NCI-H1417 (cell line): Measurements from ENCODE around the gene PNPLA2.

Experiments
- DNase-seq, 3 experiments: peaks; one replicate each; lab custom pipeline; 2025; lab: John Stamatoyannopoulos, UW

PNPLA2 gene, protein sequence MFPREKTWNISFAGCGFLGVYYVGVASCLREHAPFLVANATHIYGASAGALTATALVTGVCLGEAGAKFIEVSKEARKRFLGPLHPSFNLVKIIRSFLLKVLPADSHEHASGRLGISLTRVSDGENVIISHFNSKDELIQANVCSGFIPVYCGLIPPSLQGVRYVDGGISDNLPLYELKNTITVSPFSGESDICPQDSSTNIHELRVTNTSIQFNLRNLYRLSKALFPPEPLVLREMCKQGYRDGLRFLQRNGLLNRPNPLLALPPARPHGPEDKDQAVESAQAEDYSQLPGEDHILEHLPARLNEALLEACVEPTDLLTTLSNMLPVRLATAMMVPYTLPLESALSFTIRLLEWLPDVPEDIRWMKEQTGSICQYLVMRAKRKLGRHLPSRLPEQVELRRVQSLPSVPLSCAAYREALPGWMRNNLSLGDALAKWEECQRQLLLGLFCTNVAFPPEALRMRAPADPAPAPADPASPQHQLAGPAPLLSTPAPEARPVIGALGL

DNA sequence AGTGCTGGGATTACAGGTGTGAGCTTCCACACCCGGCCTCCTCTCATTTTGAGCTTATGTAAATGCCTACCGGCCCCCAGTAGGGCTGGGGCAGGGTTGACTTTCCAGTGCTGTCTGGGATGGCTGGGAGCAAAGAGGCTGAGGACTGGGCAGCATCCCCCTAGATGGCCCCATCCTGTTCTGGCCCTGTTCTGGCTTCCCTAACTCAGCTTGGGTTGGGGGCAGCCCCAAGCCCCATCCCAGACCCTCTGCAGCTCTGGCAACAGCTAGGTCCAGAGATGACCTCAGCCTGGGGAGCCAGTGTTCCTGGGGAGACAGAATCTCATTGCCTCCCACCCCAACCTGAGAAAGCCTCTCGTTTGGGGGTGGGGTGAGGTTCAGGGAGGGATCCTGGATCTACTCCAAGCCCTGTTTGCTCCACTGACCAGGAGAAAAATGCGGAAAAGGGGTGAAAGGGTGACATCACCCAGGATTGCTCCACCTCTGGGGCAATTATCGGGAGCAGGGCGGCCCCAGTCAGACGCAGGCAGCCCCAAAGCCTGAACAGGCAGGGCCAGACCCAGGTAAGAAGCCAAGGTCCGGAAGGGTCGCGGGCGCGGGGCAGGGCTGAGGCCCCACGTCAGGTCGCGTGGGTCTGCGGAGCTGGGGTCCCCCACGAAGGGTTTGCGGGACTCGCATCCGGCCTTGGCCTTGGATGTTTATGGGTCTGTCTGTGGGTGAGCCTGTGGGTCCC is at the start of gene PNPLA2:
TSS of gene PNPLA2 (plus strand) at position 519 of the 733 bp plus-strand sequence. CDS start 805 bp downstream, outside the sequence.
- no peak for DNase-seq

DNA sequence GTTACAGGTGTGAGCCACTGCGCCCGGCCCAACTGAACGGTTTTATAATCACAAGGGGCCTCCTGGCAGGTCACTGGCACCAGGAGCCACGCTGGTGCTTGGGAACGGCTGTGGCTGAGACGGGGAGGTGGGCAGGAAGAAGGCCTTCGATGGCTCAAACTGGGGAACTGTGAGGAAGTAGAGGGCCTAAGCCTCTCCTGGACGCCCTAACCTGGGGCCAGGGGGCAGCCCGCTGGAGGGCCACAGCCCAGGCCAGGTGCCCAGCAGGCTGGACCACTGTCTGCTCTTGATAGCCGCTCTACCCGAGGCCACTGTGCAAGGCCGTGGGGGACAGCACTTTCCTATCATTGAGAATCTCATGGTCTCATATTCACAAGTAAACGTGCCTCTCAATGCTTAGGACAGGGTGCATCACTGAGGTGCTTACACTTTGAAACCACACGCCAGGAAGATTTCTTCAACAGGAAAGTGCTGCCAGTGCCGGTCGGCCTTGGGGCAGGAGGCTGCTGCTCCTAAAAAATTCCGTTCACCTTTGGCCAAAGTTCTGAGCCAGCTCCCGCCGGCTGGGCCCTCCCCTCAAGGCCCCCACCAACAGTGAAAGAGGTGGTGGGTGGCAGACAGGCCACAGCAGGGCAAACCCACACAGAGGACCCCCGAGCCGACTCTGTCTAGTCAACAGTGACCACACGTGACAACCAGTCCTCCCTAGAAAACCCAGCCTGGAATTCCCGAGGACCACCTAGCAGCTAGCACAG is 48.6 kb upstream of the PNPLA2 start:
- no peak for DNase-seq

DNA sequence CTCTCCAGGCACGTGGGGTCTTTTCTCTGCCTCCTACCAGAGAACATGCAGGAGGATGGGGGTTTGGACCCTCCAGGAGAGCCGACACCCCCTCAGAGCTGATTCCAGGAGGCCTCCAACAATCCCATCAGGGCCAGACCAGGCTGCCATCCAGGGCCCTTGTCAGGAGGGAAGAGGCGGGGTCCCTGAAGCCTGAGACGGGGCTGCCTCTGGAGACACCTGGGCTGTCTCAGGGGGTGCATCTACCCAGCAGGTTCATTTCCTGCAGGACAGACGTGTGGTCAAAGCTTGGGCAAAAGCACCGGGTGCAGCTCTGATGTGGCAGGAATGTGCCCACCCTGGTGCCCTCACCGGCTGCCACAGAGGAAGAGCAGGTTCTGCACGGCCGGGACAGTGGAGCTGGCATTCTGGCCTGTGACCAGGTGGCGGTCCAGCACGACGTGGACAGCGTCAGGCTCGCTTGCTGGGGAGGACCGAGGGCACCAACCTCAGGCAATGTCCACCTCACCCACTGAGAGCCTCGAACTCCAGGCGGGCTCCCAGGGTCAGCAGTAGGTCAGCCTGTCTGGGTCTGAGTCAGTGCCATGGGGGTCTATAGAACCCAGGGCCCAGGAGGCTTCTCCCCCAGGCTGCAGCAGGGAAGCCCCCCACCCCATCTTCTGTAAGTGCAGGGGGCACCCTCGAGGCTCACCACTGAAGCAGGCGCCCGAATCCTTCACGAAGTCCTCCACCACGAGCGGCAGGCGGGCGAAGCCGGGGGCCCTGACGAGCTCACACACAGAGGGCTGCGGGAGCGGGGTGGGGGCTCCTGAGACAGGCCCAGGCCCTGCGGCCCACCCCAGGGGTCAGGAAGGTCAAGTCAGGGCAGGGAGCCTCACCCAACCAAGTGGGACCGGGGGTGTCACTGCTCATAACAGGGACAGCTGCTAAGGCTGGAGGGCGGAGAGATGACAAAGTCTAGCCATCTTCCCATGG is 47.8 kb upstream of the PNPLA2 start:
- DNase-seq = no peak

DNA sequence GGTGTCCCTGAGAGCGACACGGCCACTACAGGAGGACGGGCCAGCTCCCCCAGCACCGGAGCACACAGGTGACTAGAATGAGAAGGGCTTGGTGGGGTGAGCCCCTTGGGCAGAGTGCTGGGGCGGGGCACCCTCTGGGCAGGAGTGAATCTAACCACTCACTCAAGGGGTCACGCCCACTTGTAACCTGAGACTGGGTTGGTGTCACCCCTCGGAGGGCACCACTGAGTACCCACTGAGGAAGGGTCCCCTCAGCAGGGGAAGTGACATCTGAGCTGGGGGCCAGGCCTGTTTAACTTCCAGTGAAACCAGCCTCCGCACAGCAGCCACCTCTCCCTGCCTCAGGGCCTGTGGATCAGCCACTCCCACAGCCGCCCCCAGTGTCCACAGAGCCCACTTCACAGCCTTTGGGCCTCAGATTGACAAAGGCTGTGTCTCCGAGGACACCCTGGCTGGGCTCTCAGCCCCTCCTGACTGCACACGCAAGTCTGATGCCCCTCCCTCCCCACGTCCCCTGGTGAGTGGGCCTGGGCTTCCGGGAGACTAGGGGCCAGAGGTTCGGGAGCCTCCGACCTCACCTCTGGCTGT is 47.0 kb upstream of the PNPLA2 start:
- DNase-seq = no peak

DNA sequence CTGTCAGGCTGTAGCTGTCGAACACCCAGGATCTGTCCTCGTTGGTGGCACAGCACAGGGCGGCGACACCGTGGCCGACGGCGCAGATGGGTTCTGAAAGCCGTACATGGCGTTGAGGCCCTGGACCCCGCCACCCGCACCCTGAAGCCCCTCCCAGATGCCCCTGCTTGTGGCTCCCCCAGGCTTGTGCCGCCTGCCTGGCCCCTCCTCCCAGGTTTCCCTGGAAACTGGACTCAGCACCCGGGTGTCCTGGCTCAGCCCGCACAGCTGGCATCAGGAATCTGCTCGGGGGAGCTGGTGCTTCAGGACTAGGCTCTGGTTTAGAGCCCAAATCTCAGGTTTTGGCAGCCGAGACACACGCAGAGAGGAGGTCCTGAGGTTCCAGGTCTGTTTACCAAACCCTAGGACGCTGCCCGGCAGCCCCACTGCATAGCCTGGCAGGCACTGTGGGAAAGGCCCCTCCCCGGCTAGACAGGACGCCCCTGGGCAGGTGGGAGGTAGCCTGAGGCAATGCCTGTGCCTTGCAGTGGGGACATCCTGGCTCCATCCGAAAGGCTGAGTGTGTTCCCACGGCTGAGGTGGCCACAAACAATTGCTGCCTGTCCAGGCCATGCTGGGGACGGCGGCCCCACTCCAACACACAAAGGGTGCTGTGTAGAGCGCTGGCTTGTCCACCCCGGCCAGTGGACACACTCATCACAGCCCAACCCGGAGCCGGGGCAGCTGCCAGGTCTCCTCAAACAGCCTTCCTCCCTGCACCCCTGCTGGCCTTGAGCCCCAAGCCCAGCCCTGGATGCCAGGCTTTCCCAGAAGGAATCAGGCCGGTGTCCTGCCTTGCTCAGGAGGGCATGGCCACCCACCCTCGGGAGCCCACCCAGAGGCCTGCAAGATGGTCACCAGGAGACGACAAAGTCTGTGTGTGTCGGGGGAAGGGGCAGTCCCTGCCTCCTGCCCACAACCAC is 46.0 kb upstream of the PNPLA2 start:
- no peak for DNase-seq

DNA sequence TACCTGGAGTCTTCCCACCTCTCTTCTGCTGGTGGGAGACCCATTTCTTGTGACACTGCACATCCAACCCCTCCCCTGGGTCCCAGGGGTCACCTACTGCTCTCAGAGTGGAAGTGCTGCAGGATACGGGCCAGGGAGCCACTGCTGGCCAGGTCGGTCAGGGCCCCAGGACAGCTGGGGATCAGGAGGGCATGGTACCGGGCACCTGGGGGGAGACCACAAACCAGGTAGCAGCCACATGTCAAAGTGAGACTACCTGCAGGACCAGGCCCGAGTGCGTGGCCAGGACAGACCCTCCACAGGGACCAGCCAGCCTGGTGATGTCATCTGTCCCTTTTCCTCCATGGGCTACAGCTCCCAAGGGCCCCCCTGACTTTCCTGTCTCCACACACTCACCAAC is 45.3 kb upstream of the PNPLA2 start:
- DNase-seq = no peak

DNA sequence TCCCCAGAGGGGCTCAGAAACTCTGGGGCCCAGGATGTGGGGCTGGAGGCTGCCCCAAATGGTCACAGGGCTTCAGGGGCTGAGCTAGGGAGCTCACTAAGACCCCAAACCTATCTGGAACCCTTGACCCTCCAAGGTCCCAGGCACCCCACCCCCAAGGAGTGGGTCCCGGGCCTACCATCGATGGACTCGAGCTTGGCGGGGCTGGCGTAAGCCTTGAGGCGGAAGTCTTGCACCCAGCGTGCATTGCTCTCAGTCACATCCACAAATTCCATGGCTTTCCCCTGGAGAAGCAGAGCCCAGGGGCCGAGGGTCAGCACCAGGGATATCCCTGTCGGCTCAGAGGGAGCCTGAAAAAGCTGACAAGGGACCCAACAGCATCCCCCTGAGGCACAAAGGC is 44.9 kb upstream of the PNPLA2 start:
- no peak for DNase-seq

DNA sequence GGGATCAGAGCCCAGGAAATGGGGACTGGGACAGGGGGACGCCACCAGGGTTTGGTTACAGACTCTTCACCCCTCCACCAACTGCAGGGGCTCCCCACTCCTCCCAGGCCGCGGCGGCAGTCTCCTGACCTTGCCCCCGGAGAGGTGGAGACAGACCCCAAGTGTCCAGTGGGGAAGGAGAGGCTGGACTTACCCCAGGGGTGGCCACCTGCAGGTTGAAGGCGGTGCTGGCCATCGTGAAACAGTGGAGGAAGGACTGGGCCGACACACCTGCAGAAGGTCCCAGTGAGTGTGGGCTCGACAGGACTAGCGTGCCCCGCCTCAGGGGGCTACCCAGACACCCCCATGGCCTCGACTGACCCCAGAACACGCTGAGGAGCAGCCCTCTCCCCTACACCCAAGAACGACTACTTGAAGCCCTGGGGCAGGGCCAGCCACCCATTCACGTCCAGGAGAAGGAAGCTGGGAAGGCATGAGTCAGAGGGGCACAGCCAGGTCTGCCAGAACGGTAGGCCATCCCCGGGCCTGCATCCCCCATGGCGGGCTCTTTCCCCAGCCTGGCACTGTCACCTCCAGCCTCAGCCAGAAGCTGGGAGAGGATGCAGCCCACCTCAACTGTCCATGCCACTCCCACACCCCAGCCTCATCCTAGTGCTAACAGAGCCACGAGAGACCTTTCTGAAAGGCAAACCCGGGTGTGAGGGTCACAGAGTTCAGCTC is 43.7 kb upstream of the PNPLA2 start:
- no peak for DNase-seq

DNA sequence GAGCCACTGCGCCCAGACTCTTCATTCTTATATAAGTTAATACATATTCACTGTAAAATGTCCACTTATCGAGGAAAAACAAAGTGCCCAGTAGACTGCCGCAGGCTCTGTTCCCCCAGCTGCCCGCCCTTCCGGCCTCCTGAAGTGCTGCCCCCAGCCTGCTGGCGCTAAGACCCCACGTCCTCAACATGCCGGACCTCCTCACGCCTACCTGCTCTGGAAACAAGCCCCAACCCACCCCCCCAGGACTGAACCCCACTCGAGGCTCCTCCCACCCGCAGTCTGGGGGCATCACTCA is 42.5 kb upstream of the PNPLA2 start:
- no peak for DNase-seq

DNA sequence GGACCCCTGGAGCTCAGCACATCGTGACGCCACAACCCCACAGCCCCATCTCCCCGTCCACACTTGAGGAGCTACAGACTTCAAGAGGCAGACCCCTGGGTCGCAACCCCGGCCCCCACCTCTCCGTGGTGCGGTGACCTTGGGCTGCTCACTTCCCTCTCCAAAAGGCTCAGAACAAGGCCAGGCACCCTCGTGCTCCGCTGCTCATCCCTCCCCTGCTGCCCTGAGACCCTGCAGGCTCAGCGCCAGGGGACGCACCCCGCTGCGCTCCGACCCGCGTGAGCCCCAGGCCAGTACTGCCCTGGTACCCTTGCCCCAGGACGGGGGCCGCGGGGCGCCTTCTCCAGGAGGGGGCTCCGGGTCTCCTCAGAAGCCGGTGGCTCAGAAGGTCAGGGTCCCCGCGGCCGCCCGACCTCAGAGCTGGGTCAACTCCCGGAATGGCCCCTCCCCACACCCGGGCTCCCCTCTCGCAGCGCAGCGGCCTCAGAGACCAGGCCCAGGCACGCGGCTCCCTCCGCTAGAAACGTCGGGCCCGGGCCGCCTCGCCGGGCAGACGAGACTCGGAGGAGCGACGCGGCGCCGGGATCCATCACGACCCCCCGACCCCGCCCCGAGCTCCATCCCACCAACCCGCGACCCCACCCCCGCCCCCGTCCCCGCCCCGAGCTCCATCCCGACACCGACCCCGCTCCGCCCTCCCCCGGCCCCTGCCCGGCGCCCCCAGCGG is 42.0 kb upstream of the PNPLA2 start:
- DNase-seq = peak in 1 of 3 experiments; percentile 63

DNA sequence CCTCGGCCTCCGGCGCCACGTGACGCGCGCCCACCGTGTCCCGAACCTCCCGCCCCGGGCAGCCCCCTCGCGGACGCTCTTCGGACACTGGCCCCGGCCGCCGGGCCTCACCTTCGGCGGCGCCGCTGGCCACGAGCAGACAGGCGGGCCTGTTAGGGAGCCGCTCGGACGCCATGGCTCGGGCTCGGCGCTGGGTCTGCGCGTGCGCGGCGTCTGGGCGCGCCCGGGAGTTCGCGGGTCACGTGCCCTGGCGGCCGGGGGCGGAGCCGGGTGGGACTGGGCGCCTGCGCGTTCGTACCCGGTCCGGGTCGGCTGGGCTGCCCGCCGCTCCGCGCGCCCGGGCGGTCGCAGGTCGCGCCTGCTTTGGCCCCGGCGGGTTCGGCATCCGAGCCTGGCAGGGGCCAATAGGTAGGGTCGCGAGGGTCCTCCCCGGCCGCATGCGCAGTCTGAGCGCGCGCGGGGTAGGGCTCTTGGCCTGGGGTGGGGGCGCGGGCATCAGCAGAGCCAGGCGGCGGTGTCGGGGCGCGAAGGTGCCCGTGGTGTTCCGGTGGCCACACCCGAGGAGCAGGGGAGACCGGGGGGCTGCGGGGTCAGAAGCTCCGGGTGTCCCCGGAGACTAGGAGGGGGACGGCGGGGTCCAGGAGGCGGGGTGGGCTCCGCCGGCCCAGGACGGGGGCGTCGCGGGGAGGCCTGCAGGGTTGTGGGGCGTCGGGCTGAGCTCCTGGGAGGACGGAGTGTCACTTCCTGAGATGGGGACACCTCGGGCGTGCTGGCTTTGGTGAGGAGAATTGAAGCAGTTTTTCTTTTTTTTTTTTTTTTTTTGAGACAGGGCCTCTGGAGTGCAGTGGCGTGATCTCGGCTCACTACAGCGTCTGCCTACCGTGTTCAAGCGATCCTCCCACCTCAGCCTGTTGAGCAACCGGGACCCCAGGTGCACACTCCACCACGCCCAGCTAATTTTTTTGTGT is 41.1 kb upstream of the PNPLA2 start, which contains the start of gene GATD1:
TSS of gene GATD1 (minus strand) at position 200 of the 968 bp plus-strand sequence. CDS start at position 175, 25 bp downstream.
- DNase-seq = peak; percentile 91 to 94 (median 92)

DNA sequence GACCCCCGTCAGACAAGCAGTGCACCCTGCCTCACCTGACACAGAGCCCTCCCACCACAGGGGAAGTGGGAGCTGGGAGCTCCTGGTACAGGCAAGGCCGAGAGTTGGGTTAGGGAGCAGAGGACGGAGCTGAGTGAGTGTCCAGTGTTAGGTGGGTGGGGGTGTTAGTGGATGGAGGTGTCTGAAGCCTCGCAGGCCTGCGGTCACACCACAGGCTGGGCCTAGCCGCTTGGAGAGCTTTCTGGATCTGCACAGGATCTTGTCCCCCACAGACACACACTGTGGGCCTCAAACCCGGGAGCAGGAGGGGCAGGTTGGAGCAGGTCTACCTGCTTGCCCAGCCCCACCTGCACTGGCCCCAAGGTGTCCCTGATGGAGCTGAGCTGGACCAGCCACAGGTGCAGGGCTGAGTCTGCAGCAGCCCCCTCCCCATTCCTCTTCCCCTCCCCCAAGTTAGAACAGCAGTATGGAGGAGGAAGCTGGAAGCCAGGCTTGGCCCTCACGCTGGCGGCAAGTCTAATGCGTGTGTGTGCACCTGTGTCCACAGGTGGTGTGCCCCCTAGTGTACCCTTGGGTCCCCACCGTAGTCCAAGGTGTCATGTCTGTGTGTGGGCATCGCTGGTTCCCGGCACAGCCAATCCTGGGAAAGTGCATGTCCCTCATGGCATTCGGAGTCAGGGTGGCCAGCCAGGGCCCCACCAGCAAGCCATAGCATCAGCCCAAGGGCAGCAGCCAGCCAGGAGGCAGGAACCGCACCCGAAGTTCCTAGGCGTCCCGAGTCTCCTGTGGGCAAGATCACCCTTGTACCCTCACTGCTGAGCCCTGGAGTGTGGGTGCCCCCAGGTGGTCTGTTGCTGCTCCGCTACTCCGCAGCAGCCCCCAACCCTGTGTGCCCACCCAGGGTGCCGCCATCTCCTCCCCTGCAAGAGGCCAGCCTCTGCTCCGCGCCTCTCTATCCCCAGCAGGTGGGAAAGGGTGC is 39.4 kb upstream of the PNPLA2 start:
- DNase-seq = no peak

DNA sequence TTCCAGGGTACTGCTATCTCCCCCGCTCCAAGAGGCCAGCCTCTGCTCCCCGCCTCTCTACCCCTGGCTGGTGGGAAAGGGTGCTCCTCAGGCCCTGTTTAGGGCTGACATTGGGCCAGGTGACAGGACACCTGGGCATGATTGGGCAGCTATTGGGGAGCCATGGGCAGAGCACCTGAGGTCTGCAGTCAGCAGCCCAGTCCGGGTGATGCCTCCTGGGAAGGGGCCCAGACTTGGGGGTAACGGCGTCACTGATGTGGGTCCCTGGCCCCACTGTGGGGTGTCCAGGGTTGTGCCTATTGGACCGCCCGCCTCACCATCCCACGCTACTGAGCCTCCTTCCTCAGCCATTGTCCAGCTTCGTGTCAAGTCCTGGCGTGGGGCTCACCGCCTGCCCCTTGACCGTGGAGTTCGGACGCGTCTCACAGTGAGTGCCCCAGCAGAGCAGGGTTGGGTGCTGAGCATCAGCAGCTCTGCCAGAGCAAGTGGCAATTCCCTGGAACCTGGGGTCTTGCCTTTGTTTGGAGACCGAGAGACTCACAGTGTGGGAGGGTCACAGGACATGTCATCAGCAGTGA is 38.7 kb upstream of the PNPLA2 start:
- no peak for DNase-seq

DNA sequence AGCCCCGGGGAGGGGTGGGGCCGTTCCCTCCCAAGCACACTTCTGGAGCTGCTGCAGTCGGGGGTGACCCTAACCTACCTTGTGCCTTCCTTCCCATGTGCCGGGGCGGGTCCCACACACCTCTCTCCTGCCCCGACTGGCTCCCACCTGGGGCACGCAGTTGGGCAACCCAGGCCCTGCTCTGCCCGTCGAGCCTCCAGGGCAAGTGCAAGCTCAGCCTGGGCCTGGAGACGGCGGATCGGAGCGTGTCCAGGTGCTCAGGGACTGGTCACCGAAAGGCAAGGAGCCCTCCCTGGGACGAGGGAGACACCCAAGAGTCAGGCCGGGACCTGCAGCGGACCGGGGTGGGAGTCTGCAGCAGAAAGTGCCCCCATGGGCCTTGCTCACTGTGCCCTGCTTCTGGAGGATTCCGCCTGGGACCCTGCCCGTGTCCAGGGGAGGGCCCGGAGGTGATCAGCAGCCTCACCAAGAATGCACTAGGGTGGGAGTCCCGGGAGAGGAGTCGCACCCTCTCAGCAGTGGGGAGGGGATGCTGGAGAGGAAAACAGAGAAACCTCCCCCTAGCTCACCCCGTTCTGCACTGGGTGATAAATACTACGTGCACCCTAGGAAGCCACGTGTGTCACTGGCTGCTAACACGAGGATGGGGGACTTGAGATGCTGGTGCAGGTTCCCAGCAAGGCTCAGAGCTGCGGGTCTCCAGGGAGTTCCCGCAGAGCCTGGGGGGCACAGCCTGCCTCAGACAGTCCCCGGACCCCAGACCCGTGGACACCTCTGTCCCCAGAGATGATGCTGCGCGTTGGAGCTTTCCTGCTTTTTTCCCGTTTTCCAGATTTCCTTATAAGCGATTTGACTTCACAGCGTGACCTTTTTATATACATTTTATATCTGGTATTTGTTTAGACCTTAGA is 36.2 kb upstream of the PNPLA2 start:
- no peak for DNase-seq
